ENCODE data around the gene STXBP4.

STXBP4 gene, protein sequence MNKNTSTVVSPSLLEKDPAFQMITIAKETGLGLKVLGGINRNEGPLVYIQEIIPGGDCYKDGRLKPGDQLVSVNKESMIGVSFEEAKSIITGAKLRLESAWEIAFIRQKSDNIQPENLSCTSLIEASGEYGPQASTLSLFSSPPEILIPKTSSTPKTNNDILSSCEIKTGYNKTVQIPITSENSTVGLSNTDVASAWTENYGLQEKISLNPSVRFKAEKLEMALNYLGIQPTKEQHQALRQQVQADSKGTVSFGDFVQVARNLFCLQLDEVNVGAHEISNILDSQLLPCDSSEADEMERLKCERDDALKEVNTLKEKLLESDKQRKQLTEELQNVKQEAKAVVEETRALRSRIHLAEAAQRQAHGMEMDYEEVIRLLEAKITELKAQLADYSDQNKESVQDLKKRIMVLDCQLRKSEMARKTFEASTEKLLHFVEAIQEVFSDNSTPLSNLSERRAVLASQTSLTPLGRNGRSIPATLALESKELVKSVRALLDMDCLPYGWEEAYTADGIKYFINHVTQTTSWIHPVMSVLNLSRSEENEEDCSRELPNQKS

DNA sequence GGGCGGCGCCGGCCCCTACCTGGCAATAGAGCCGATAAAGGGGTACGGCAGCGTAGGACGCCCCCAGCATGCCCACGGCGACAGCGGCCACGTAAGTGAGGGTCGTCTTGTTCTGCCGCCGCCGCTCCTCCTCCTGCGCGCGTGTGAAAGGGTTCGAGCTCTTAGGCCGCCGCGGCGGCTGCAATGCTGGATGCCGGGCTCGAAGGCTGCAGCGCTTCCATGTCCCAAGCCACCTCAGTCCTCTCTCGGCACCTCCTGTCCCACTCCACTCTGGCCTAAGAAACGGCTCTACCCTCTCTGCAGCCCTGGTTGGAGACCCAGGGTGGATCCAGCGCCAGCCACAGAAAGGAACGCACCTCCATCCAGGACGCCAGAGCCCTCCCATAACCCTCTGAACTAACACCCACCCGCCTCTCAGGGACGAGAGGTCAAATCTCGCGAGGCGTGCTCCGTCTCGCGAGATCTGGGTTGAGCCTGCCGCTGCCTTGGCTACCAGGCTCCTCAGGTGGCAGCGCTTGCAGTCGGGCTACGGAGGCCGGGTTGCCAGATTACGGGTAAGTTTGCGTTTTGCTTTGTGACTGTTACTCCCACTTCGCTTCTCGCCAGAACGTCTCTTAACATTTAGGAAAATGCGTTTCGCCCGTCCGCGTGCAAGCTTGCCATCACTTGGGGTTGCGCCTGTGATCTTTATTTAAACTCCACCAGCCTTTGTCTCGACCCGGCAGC is at the start of gene STXBP4, which contains the start of gene COX11:
Gene STXBP4 (plus strand): TSS at position 504 of the 726 bp plus-strand sequence. CDS start 17,455 bp downstream, outside the sequence.
Gene COX11 (minus strand): TSS at position 393 of the 726 bp plus-strand sequence. CDS start 8 bp downstream, at position 385.
- TF ChIP-seq, protein P1, sequence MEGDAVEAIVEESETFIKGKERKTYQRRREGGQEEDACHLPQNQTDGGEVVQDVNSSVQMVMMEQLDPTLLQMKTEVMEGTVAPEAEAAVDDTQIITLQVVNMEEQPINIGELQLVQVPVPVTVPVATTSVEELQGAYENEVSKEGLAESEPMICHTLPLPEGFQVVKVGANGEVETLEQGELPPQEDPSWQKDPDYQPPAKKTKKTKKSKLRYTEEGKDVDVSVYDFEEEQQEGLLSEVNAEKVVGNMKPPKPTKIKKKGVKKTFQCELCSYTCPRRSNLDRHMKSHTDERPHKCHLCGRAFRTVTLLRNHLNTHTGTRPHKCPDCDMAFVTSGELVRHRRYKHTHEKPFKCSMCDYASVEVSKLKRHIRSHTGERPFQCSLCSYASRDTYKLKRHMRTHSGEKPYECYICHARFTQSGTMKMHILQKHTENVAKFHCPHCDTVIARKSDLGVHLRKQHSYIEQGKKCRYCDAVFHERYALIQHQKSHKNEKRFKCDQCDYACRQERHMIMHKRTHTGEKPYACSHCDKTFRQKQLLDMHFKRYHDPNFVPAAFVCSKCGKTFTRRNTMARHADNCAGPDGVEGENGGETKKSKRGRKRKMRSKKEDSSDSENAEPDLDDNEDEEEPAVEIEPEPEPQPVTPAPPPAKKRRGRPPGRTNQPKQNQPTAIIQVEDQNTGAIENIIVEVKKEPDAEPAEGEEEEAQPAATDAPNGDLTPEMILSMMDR (IDR thresholded peaks at IDR 0.05; ENCODE audit: insufficient read depth, low read depth, low read length, missing control alignments), result peak; percentile 56
- H3K4me3 ChIP-seq (ENCODE audit: low read length), result peak within 1 kb of the TSS; percentile 82
- peak; percentile 98 for DNase-seq (ENCODE audit: low read depth)

DNA sequence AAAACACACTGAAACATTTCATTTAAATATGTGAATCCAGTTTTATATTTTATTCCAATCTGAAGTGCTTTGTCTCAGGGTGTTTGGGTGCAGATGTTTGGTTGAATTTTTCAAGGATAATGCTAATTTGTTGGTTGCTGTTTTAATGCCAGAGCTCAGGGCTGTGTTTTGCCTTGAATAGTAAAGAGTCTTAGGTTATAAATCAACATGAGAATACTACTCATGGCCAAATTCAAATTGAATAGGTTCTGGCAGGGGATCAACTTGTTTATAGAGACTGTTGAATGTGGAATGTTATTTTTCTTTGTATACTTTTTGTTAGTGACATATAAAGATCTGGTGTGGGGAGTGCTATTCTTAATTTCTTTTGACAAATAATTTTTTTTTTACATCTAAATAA is 49.1 kb upstream of the STXBP4 start:
- TF ChIP-seq, protein P1 (IDR thresholded peaks at IDR 0.05; ENCODE audit: insufficient read depth, low read depth, low read length, missing control alignments), result no peak
- DNase-seq (ENCODE audit: low read depth), result no peak
- no peak overlapping the region for H3K4me3 ChIP-seq (ENCODE audit: low read length)

DNA sequence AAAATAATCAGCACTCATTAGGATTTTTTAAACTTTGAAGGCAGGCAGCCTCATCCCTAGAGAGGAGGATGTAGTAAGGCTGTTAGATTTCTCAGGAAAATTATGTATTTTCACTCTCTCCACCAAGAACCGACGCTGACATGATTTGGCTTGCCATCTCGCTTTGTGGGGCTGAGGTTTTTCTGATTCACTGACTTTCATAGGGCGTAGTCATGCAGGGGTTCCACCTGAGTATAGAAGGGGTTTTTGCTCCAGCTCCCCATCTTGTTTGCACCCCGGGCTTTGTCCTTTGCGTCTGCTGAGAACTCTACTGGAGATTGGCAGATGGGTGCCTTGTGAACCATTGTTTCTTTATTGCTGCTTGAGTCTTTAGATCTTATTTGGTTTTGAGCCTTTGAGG is 47.7 kb upstream of the STXBP4 start:
- TF ChIP-seq, protein P1 (IDR thresholded peaks at IDR 0.05; ENCODE audit: insufficient read depth, low read depth, low read length, missing control alignments), result no peak
- no peak overlapping the region for H3K4me3 ChIP-seq (ENCODE audit: low read length)
- no peak for DNase-seq (ENCODE audit: low read depth)

DNA sequence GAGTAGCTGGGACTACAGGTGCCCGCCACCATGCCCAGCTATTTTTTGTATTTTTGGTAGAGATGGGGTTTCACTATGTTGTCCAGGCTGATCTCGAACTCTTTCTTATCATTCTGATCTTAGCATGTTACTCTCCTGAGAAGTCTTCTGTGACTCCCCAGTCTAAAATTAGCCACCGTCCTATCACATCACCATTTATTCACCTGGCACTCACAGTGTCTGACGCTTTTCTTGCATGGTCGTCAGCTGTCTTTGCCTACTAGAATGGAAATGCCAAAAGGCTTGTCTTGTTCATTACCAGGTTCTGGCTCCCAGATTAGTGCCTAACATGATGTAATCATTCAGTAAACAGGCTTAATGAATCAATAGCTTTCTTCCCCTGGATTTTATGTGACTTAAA is 44.2 kb upstream of the STXBP4 start:
- TF ChIP-seq, protein P1 (IDR thresholded peaks at IDR 0.05; ENCODE audit: insufficient read depth, low read depth, low read length, missing control alignments), result no peak
- DNase-seq (ENCODE audit: low read depth), result no peak
- H3K4me3 ChIP-seq (ENCODE audit: low read length), result no peak overlapping the region

DNA sequence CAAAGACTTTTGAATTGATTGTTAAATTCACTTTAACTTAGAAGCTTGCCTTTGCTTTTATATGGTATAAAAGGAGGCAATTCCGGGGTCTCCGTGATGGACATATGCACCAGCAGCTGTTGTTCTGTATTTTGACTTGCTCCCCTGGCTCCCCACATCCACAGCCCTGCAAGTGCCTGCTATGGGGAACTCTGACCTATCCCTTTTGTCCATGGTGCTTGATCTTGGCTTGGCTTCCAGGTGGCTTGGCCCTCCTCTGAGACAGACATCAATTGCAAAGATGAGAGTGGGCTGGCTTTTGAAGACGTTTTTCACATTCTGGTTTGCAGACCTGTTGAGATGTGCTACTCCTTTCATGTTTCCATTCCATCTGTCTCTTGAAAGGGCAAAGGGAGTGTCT is 41.0 kb upstream of the STXBP4 start:
- DNase-seq (ENCODE audit: low read depth), result no peak
- no peak overlapping the region for H3K4me3 ChIP-seq (ENCODE audit: low read length)
- TF ChIP-seq, protein P1 (IDR thresholded peaks at IDR 0.05; ENCODE audit: insufficient read depth, low read depth, low read length, missing control alignments), result no peak

DNA sequence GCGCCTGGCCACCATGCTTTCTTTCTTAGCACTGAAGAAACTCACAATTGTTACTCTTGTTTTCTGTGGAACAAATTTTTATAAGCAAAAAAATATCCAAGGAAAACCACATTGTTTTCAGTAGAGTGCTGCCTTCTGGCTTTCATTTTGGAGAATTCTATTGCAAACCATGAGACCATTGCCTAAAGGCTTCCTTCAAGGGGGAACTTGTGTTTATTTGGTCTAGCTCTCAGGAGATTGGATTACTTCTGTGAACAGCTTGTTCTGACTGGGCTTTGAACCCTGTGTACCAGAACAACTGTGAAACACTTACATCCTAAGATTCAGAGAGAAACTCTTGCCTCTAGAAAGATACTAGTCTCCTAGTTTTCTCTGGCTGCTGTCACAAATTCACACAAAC is 35.9 kb upstream of the STXBP4 start:
- no peak overlapping the region for H3K4me3 ChIP-seq (ENCODE audit: low read length)
- DNase-seq (ENCODE audit: low read depth), result no peak
- TF ChIP-seq, protein P1 (IDR thresholded peaks at IDR 0.05; ENCODE audit: insufficient read depth, low read depth, low read length, missing control alignments), result no peak

Measured in epithelial cell of esophagus (primary cell).